H1 (cell line): ENCODE results near the gene DYSF. TPM values are rescaled to one million over a fixed set of nuclear protein-coding genes. Genes with fewer than 3 reads are reported as not detected.

ENCODE experiments used
- CTCF ChIA-PET: fragments of 300-600 bp; sonication (Branson Sonifier 250); formaldehyde crosslinking; loops from one replicate; lab custom pipeline; 2021; ENCODE audit not compliant: partially characterized antibody; lab: Charles Lee
- POLR2A ChIA-PET: fragments of 300-600 bp; sonication (Branson Sonifier 250); formaldehyde crosslinking; loops from one replicate; lab custom pipeline; 2021; ENCODE audit warnings: inconsistent platforms; ENCODE audit not compliant: partially characterized antibody; lab: Charles Lee
- DNase-seq, 2 experiments: peaks; one replicate each; pipeline versions ENCODE4 v3.0.0 to v3.0.0-alpha.2; 2010 to 2022; ENCODE audit warnings: low spot score in 2 of 2, low read depth in 1 of 2, mixed read lengths in 1 of 2
- FAIRE-seq: peaks from 2 replicates; lab custom pipeline; 2011; peaks lifted over from hg19 to GRCh38; lab: Jason Lieb, UNC
- H2AFZ ChIP-seq: 2 replicates; pipeline ENCODE4 v1.8.1; 2012; ENCODE audit warnings: low read length, inconsistent platforms
- H2AK5ac ChIP-seq: 2 replicates; pipeline ENCODE4 v1.6.1; 2013; ENCODE audit warnings: low read depth, low read length
- H2BK120ac ChIP-seq: replicated peaks from 2 replicates; pipeline ENCODE3; 2013; ENCODE audit warnings: low read depth, low read length, inconsistent platforms
- H2BK12ac ChIP-seq: 2 replicates; pipeline ENCODE4 v1.6.1; 2013; ENCODE audit warnings: low read depth, low read length
- H2BK15ac ChIP-seq: 2 replicates; pipeline ENCODE4 v1.6.1; 2013; ENCODE audit warnings: low read length
- H2BK20ac ChIP-seq: 2 replicates; pipeline ENCODE4 v1.6.1; 2013; ENCODE audit warnings: low read length
- H2BK5ac ChIP-seq: 2 replicates; pipeline ENCODE4 v1.6.1; 2013; ENCODE audit warnings: low read depth, low read length
- H3K14ac ChIP-seq: 2 replicates; pipeline ENCODE4 v1.6.1; 2013; ENCODE audit warnings: inconsistent platforms; ENCODE audit not compliant: insufficient read length
- H3K18ac ChIP-seq: 2 replicates; pipeline ENCODE4 v1.6.1; 2013; ENCODE audit warnings: low read length; ENCODE audit errors: extremely low read depth
- H3K23ac ChIP-seq: 2 replicates; pipeline ENCODE4 v1.6.1; 2013; ENCODE audit warnings: inconsistent platforms; ENCODE audit not compliant: insufficient read length
- H3K23me2 ChIP-seq: 2 replicates; pipeline ENCODE4 v1.6.1; 2013; ENCODE audit warnings: low read depth, low read length
- H3K27ac ChIP-seq: 2 replicates; pipeline ENCODE4 v1.6.1; 2011; ENCODE audit warnings: low read depth, low read length, inconsistent platforms
- H3K27me3 ChIP-seq, 4 experiments: replicated peaks in 1 of 4; 1 replicate in 1 of 4; 2 replicates in 3 of 4; pipeline versions ENCODE4 v1.6.1 to v1.8.1; 2011 to 2013; ENCODE audit warnings: low read length in 3 of 4, mild to moderate bottlenecking in 3 of 4, inconsistent platforms in 2 of 4, mixed read lengths in 2 of 4, moderate library complexity in 1 of 4; ENCODE audit not compliant: control insufficient read depth in 3 of 4, insufficient read depth in 3 of 4; ENCODE audit errors: extremely low read depth in 1 of 4
- H3K36me3 ChIP-seq, 4 experiments: 2 replicates each; pipeline versions ENCODE4 v1.6.1 to v1.8.1; 2011 to 2013; ENCODE audit warnings: mild to moderate bottlenecking in 4 of 4, low read length in 3 of 4, moderate library complexity in 2 of 4, control low read depth in 1 of 4, inconsistent platforms in 1 of 4; ENCODE audit not compliant: insufficient read depth in 4 of 4, control insufficient read depth in 2 of 4
- H3K4ac ChIP-seq: replicated peaks from 2 replicates; pipeline ENCODE3; 2013; ENCODE audit warnings: low read length, low read depth, mixed read lengths, inconsistent platforms; ENCODE audit not compliant: insufficient read length
- H3K4me1 ChIP-seq, 4 experiments: replicated peaks in 1 of 4; 1 replicate in 1 of 4; 2 replicates in 3 of 4; pipeline versions ENCODE4 v1.6.1 to v1.8.1; 2011 to 2013; ENCODE audit warnings: low read length in 3 of 4, inconsistent platforms in 2 of 4, mixed read lengths in 1 of 4; ENCODE audit not compliant: insufficient read depth in 4 of 4, control insufficient read depth in 3 of 4
- H3K4me2 ChIP-seq, 2 experiments: 2 replicates each; pipeline versions ENCODE4 v1.6.1 to v1.8.1; 2011 to 2013; ENCODE audit warnings: low read depth in 2 of 2, low read length in 2 of 2, control low read depth in 1 of 2, inconsistent platforms in 1 of 2, mild to moderate bottlenecking in 1 of 2; ENCODE audit not compliant: insufficient read depth in 1 of 2
- H3K4me3 ChIP-seq, 4 experiments: fragments of 200-600, 300-600 bp in 1 of 4; sonication (generic), shearing (Covaris generic), sonication (Bioruptor Twin) in 1 of 4; 2 replicates each; pipeline versions ENCODE4 v1.5.1 to v1.8.1; 2011 to 2016; ENCODE audit warnings: low read length in 4 of 4, low read depth in 3 of 4, control low read depth in 2 of 4, inconsistent platforms in 2 of 4, mild to moderate bottlenecking in 2 of 4, mixed read lengths in 1 of 4, moderate library complexity in 1 of 4; ENCODE audit not compliant: insufficient read depth in 2 of 4; ENCODE audit errors: extremely low read depth in 1 of 4
- H3K56ac ChIP-seq: replicated peaks from 2 replicates; pipeline ENCODE3; 2013; ENCODE audit warnings: low read depth, mild to moderate bottlenecking, mixed read lengths, low read length, inconsistent platforms; ENCODE audit not compliant: insufficient read length
- H3K79me1 ChIP-seq: 2 replicates; pipeline ENCODE4 v1.6.1; 2013; ENCODE audit warnings: low read depth, low read length, control low read depth
- H3K79me2 ChIP-seq, 2 experiments: 2 replicates each; pipeline versions ENCODE4 v1.6.1 to v1.8.1; 2012 to 2013; ENCODE audit warnings: low read length in 2 of 2, mild to moderate bottlenecking in 2 of 2, inconsistent platforms in 1 of 2; ENCODE audit not compliant: insufficient read depth in 2 of 2, control insufficient read depth in 1 of 2
- H3K9ac ChIP-seq, 4 experiments: replicated peaks in 1 of 4; 1 replicate in 1 of 4; 2 replicates in 3 of 4; pipeline versions ENCODE4 v1.6.1 to v1.8.1; 2011 to 2013; ENCODE audit warnings: low read depth in 3 of 4, low read length in 3 of 4, control low read depth in 2 of 4, mild to moderate bottlenecking in 2 of 4, moderate library complexity in 2 of 4, inconsistent platforms in 1 of 4; ENCODE audit errors: extremely low read depth in 1 of 4
- H3K9me3 ChIP-seq, 2 experiments: 2 replicates each; pipeline versions ENCODE4 v1.6.1 to v1.8.1; 2012 to 2013; ENCODE audit warnings: mild to moderate bottlenecking in 2 of 2, moderate library complexity in 2 of 2, control low read depth in 1 of 2, inconsistent platforms in 1 of 2, low read depth in 1 of 2, low read length in 1 of 2, mixed read lengths in 1 of 2; ENCODE audit not compliant: insufficient read depth in 2 of 2
- H4K20me1 ChIP-seq, 2 experiments: replicated peaks in 1 of 2; 2 replicates each; pipeline versions ENCODE3 to v1.8.1; 2011 to 2013; ENCODE audit warnings: inconsistent platforms in 2 of 2, low read length in 2 of 2, mild to moderate bottlenecking in 1 of 2; ENCODE audit not compliant: insufficient read depth in 2 of 2, control insufficient read depth in 1 of 2
- H4K5ac ChIP-seq: 2 replicates; pipeline ENCODE4 v1.6.1; 2013; ENCODE audit warnings: low read length, low read depth, mixed read lengths, inconsistent platforms; ENCODE audit not compliant: insufficient read length
- H4K8ac ChIP-seq: 2 replicates; pipeline ENCODE4 v1.8.0; 2013; ENCODE audit warnings: mild to moderate bottlenecking, moderate library complexity, low read length, inconsistent platforms; ENCODE audit not compliant: insufficient read depth; ENCODE audit errors: extremely low read depth
- H4K91ac ChIP-seq: replicated peaks from 2 replicates; pipeline ENCODE3; 2013; ENCODE audit warnings: low read length, mixed read lengths, inconsistent platforms; ENCODE audit not compliant: insufficient read length
- EGR1 ChIP-seq: IDR thresholded peaks from 2 replicates; pipeline ENCODE4 v1.6.1; 2011; ENCODE audit warnings: low read depth, low read length, borderline replicate concordance
- JUN ChIP-seq: IDR thresholded peaks from 2 replicates; pipeline ENCODE4 v1.6.1; 2011; ENCODE audit warnings: low read depth, mild to moderate bottlenecking, improper control_type of control experiment, low read length
- KDM1A ChIP-seq: fragments of 200-600, 300-600 bp; sonication (generic); IDR thresholded peaks from 2 replicates; pipeline ENCODE4 v1.7.1; 2016; ENCODE audit warnings: mild to moderate bottlenecking, low read length, borderline replicate concordance
- RBBP5 ChIP-seq: IDR thresholded peaks from 2 replicates; pipeline ENCODE4 v1.7.1; 2012; ENCODE audit warnings: low read depth, mild to moderate bottlenecking, inconsistent platforms, low read length, moderate library complexity, borderline replicate concordance
- SP2 ChIP-seq: IDR thresholded peaks from 2 replicates; pipeline ENCODE4 v1.6.1; 2012; ENCODE audit warnings: mild to moderate bottlenecking, low read length, inconsistent platforms
- WGBS, 2 experiments: shearing (Covaris generic) in 1 of 2; methylation state at CpG; one replicate each; pipeline versions ENCODE4 v1.1.6 to v1.1.7; 2013 to 2015; ENCODE audit warnings: low lambda C conversion rate in 2 of 2, mixed read lengths in 2 of 2, inconsistent platforms in 1 of 2, low coverage in 1 of 2, missing lambda C conversion rate in 1 of 2; ENCODE audit not compliant: insufficient replicate concordance in 2 of 2, insufficient coverage in 1 of 2, insufficient read length in 1 of 2; ENCODE audit errors: extremely low coverage in 1 of 2, missing lambda C conversion rate in 1 of 2; 5-methylcytosine and 5-hydroxymethylcytosine counted together
- polyA plus RNA-seq, 7 experiments: library from polyadenylated mRNA; depleted of rRNA in 3 of 7; stranded (reverse) in 5 of 7; unstranded in 2 of 7; fragments of >200 nt in 5 of 7; fragments of 200-250 nt in 2 of 7; gene quantifications; 1 replicate in 5 of 7; 2 replicates in 1 of 7; 4 replicates in 1 of 7; pipeline versions ENCODE4 v1.2.1 to v1.2.3, GENCODE V29; 2011 to 2013; ENCODE audit warnings: missing spikeins in 2 of 7, mixed read lengths in 2 of 7
- total RNA-seq: library from RNA; stranded (reverse); fragmentation: NEBNext Ultra II Directional; extraction: Animal tissue kit (Norgen Biotek cat#: 25700); gene quantifications from 2 replicates; pipeline ENCODE4 v1.2.1, GENCODE V29; 2021
- TF ChIP-seq, protein P1 (sequence below): IDR thresholded peaks from 2 replicates; pipeline ENCODE4 v1.6.1; 2012; ENCODE audit warnings: inconsistent platforms
- TF ChIP-seq, protein P2 (sequence below): IDR thresholded peaks from 2 replicates; pipeline ENCODE4 v1.6.1; 2012; ENCODE audit warnings: low read length, inconsistent platforms

The DYSF gene
- total and polyA plus RNA-seq, 2 of the 8 experiments (the other 6 are each of a cell fraction or from before 2014, with no cell fraction given): 5.8 to 7.1 TPM

DNA sequence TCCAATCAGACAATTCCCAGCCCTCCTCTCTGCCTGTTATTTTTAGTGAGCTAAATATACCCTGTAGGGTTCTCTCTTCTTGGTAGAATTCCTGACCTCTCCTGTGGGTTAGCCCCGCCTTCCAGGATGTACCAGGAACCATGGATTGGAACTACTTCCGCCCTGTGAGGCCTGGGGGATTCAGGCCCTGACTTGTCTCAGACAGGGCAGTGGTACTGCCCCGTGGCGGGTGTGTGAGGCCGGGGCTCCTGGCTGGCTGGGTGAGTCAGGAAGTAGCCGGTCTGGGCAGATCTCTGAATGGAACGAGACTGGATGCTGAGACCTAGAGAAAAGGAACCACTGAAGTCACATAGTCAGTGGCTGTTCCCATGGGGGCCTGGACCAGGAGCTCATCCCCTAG, 50.5 kb downstream of the DYSF start:
- no peaks in the 10 kb centered on the region for H3K79me1 ChIP-seq
- no peak overlapping the region for H2BK5ac ChIP-seq
- CTCF ChIA-PET: interaction anchor here (3.6 to 12.6 kb wide), 3 partner anchors 8 to 56 kb away, joined by 15 to 238 read pairs (median 211); partner anchors contain the start of gene DYSF
- no peak overlapping the region for H3K4me3 ChIP-seq
- no peaks in the 10 kb centered on the region for H4K20me1 ChIP-seq
- no peak overlapping the region for H3K14ac ChIP-seq
- no peak overlapping the region for H2AK5ac ChIP-seq
- POLR2A ChIA-PET: interaction anchor here (1.3 kb wide), 1 partner anchor 37 kb away, joined by 4 read pairs; no protein-coding TSS in a partner anchor
- no peak overlapping the region for H3K9ac ChIP-seq
- H2BK15ac ChIP-seq: no peak overlapping the region
- no peak overlapping the region for H2BK12ac ChIP-seq
- no peaks in the 10 kb centered on the region for H3K79me2 ChIP-seq
- 81% methylated on average over 7 of the region's 7 CpGs; no CpG with 5 or more reads in 1 of the 2 experiments for WGBS, 2 experiments
- FAIRE-seq (no peak), DNase-seq (no peak)
- H3K9me3 ChIP-seq: no peaks in the 10 kb centered on the region
- no peak overlapping the region for H3K56ac ChIP-seq
- no peak overlapping the region for H3K23ac ChIP-seq
- no peaks in the 10 kb centered on the region; the same call in 1 of the 2 replicates for H3K23me2 ChIP-seq
- no peak overlapping the region for H2AFZ ChIP-seq
- no peaks in the 10 kb centered on the region for H3K27me3 ChIP-seq
- no peak overlapping the region for H3K4ac ChIP-seq
- H2BK20ac ChIP-seq: no peak overlapping the region
- no peak overlapping the region for H4K5ac ChIP-seq
- H2BK120ac ChIP-seq: no peak overlapping the region
- no peak overlapping the region for H3K4me2 ChIP-seq
- no peak overlapping the region for H3K18ac ChIP-seq
- no peak overlapping the region for H3K27ac ChIP-seq
- no peak overlapping the region for H4K91ac ChIP-seq
- H4K8ac ChIP-seq: no peak overlapping the region
- peaks cover 0 to 6% (median 1%) of the 10 kb centered on the region in 4 experiments; a peak in 4 of 7 replicates for H3K4me1 ChIP-seq
- H3K36me3 ChIP-seq: no peaks in the 10 kb centered on the region
- TF ChIP-seq SP2 (no peak), KDM1A (no peak), EGR1 (no peak), JUN (no peak), RBBP5 (no peak)
- TF ChIP-seq, protein P1, sequence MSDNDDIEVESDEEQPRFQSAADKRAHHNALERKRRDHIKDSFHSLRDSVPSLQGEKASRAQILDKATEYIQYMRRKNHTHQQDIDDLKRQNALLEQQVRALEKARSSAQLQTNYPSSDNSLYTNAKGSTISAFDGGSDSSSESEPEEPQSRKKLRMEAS: no peak
- TF ChIP-seq, protein P2, sequence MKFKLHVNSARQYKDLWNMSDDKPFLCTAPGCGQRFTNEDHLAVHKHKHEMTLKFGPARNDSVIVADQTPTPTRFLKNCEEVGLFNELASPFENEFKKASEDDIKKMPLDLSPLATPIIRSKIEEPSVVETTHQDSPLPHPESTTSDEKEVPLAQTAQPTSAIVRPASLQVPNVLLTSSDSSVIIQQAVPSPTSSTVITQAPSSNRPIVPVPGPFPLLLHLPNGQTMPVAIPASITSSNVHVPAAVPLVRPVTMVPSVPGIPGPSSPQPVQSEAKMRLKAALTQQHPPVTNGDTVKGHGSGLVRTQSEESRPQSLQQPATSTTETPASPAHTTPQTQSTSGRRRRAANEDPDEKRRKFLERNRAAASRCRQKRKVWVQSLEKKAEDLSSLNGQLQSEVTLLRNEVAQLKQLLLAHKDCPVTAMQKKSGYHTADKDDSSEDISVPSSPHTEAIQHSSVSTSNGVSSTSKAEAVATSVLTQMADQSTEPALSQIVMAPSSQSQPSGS: no peak
